HG03558 (cell line): Measurements from ENCODE around the gene COX7B.
A peak's percentile ranks its signal among the peaks of the same experiment; 100 is the strongest.
"Not testable (repeated sequence)": the region's sequence is repeated elsewhere in the genome, so short reads cannot be mapped to it uniquely, and the experiment has no call there.

ENCODE experiments used
- ATAC-seq: cut with Tn5 transposase; IDR thresholded peaks from one replicate; pipeline ENCODE4 v1.9.1; 2021; ENCODE audit warnings: moderate number of reproducible peaks; ENCODE audit not compliant: unreplicated experiment; ENCODE audit errors: extremely low read depth

Gene COX7B

GRCh38 chrX:77899081-77899828, at the start of gene COX7B:
Gene COX7B, plus strand, starts transcription at chrX:77899468. Its CDS starts 86 bp downstream, at chrX:77899554.
- ATAC-seq: peak; percentile 53

GRCh38 chrX:77875372-77875771, 23.9 kb upstream of the COX7B start:
- no peak for ATAC-seq

GRCh38 chrX:77881418-77881817, 17.9 kb upstream of the COX7B start:
- ATAC-seq: not testable (repeated sequence)

GRCh38 chrX:77892887-77893286, 6.4 kb upstream of the COX7B start:
- no peak for ATAC-seq

GRCh38 chrX:77893713-77894112, 5.6 kb upstream of the COX7B start:
- no peak for ATAC-seq

- peak; percentile 78 for ATAC-seq
Observed at GRCh38 chrX:77894921-77895886, 4.1 kb upstream of the COX7B start, which contains the start of gene MAGT1. Gene MAGT1, minus strand, starts transcription at chrX:77895435. Its CDS starts 25 bp downstream, at chrX:77895410.

- no peak for ATAC-seq
Observed at GRCh38 chrX:77900688-77901087, 1.4 kb downstream of the COX7B start.

- no peak for ATAC-seq
Observed at GRCh38 chrX:77901506-77901905, 2.2 kb downstream of the COX7B start.

- ATAC-seq: peak; percentile 89
Observed at GRCh38 chrX:77910108-77910840, 11.0 kb downstream of the COX7B start, which contains the start of gene ATP7A. Gene ATP7A, plus strand, starts transcription at chrX:77910693. Its CDS starts 60,949 bp downstream, at chrX:77971642.

GRCh38 chrX:77917294-77917933, 18.1 kb downstream of the COX7B start:
- no peak for ATAC-seq

- no peak for ATAC-seq
Observed at GRCh38 chrX:77918568-77918967, 19.3 kb downstream of the COX7B start.

GRCh38 chrX:77919370-77919769, 20.1 kb downstream of the COX7B start:
- ATAC-seq: not testable (repeated sequence)

GRCh38 chrX:77922787-77923186, 23.5 kb downstream of the COX7B start:
- no peak for ATAC-seq

GRCh38 chrX:77924320-77924859, 25.1 kb downstream of the COX7B start:
- ATAC-seq: no peak

GRCh38 chrX:77925764-77926163, 26.5 kb downstream of the COX7B start:
- ATAC-seq: no peak

GRCh38 chrX:77930581-77930980, 31.3 kb downstream of the COX7B start:
- ATAC-seq: no peak

- no peak for ATAC-seq
Observed at GRCh38 chrX:77935886-77936285, 36.6 kb downstream of the COX7B start.

- no peak for ATAC-seq
Observed at GRCh38 chrX:77936299-77936698, 37.0 kb downstream of the COX7B start.

- ATAC-seq: no peak
Observed at GRCh38 chrX:77937291-77937690, 38.0 kb downstream of the COX7B start.
